HepG2 (cell line): ENCODE data around the gene SMIM10L1. TPM values are rescaled to one million over a fixed set of nuclear protein-coding genes. Genes with fewer than 3 reads are reported as not detected.

ENCODE experiments used
- AHDC1 ChIP-seq: sonication (generic); formaldehyde crosslinking; IDR thresholded peaks from 2 replicates; pipeline ENCODE4 v1.5.1; 2020; ENCODE audit warnings: mild to moderate bottlenecking, missing genetic modification reagents, borderline replicate concordance
- CHD4 ChIP-seq: fragments of 200-600 bp; sonication (generic); IDR thresholded peaks from 2 replicates; pipeline ENCODE4 v1.7.0; 2017; ENCODE audit warnings: mild to moderate bottlenecking, low read length, borderline replicate concordance
- GFI1 ChIP-seq: sonication (generic); formaldehyde crosslinking; IDR thresholded peaks from 2 replicates; pipeline ENCODE4 v1.5.0; 2020; ENCODE audit warnings: missing genetic modification reagents, mild to moderate bottlenecking, borderline replicate concordance
- KDM5B ChIP-seq: sonication (generic); formaldehyde crosslinking; IDR thresholded peaks from 2 replicates; pipeline ENCODE4 v1.4.0; 2020; ENCODE audit warnings: missing genetic modification reagents, mild to moderate bottlenecking, borderline replicate concordance
- MXD3 ChIP-seq: IDR thresholded peaks from 2 replicates; pipeline ENCODE4 v1.6.1; 2016; ENCODE audit warnings: mild to moderate bottlenecking, missing biosample characterization, missing genetic modification reagents
- SMARCC2 ChIP-seq: fragments of 450-650 bp; IDR thresholded peaks from 2 replicates; pipeline ENCODE4 v1.6.1; 2017; ENCODE audit warnings: antibody characterized with exemption, mild to moderate bottlenecking
- ZNF282 ChIP-seq: fragments of 450-650 bp; IDR thresholded peaks from 2 replicates; pipeline ENCODE4 v1.6.1; 2018; ENCODE audit not compliant: partially characterized antibody
- ZNF431 ChIP-seq: sonication (generic); formaldehyde crosslinking; IDR thresholded peaks from 2 replicates; pipeline ENCODE4 v1.9.0; 2022; ENCODE audit warnings: missing genetic modification reagents, low read depth, mild to moderate bottlenecking, borderline replicate concordance
- ZNF740 ChIP-seq: sonication (generic); formaldehyde crosslinking; IDR thresholded peaks from 2 replicates; pipeline ENCODE4 v1.4.0; 2020; ENCODE audit warnings: missing genetic modification reagents
- ZNF761 ChIP-seq: sonication (generic); formaldehyde crosslinking; conservative IDR thresholded peaks from 2 replicates; pipeline ENCODE4 v1.4.0; 2020; ENCODE audit warnings: mild to moderate bottlenecking, missing genetic modification reagents
- polyA plus RNA-seq, 8 experiments: library from polyadenylated mRNA; depleted of rRNA in 3 of 8; stranded (reverse) in 7 of 8; unstranded in 1 of 8; fragments of >200 nt; fragmentation: Illumina TruSeq in 4 of 8; extraction: Trizol in 4 of 8; gene quantifications; 2 replicates each; pipeline versions ENCODE4 v1.2.1 to v1.2.3, GENCODE V29; 2011 to 2016; ENCODE audit warnings: low read depth in 4 of 8, missing spikeins in 1 of 8, mixed read lengths in 1 of 8; ENCODE audit not compliant: insufficient read depth in 1 of 8
- total RNA-seq, 5 experiments: library from RNA; depleted of rRNA; stranded (reverse); fragments of >200 nt; fragmentation: Illumina TruSeq; extraction: Trizol; gene quantifications; 2 replicates each; pipeline ENCODE4 v1.2.3, GENCODE V29; 2016; ENCODE audit warnings: low read depth in 1 of 5
- TF ChIP-seq, protein P1 (sequence below): sonication (generic); formaldehyde crosslinking; IDR thresholded peaks from 2 replicates; pipeline ENCODE4 v1.5.0; 2020; ENCODE audit warnings: mild to moderate bottlenecking, missing genetic modification reagents
- TF ChIP-seq, protein P2 (sequence below), 2 experiments: sonication (generic) in 1 of 2; formaldehyde crosslinking in 1 of 2; IDR thresholded peaks; 2 replicates each; pipeline versions ENCODE4 v1.4.0 to v1.6.1; 2018 to 2020; ENCODE audit warnings: missing genetic modification reagents in 2 of 2, borderline replicate concordance in 1 of 2, low read depth in 1 of 2, mild to moderate bottlenecking in 1 of 2, missing biosample characterization in 1 of 2
- TF ChIP-seq, protein P3 (sequence below): sonication (generic); formaldehyde crosslinking; IDR thresholded peaks from 2 replicates; pipeline ENCODE4 v1.4.0; 2020; ENCODE audit warnings: mild to moderate bottlenecking, missing genetic modification reagents

The SMIM10L1 gene
- total and polyA plus RNA-seq, 2 of the 13 experiments (the other 11 are each of a cell fraction or from before 2014, with no cell fraction given): 3.7 to 11.8 TPM

GRCh38 chr12:11170810-11171144, 217 bp upstream of the SMIM10L1 start (continued):
- TF ChIP-seq, protein P1, sequence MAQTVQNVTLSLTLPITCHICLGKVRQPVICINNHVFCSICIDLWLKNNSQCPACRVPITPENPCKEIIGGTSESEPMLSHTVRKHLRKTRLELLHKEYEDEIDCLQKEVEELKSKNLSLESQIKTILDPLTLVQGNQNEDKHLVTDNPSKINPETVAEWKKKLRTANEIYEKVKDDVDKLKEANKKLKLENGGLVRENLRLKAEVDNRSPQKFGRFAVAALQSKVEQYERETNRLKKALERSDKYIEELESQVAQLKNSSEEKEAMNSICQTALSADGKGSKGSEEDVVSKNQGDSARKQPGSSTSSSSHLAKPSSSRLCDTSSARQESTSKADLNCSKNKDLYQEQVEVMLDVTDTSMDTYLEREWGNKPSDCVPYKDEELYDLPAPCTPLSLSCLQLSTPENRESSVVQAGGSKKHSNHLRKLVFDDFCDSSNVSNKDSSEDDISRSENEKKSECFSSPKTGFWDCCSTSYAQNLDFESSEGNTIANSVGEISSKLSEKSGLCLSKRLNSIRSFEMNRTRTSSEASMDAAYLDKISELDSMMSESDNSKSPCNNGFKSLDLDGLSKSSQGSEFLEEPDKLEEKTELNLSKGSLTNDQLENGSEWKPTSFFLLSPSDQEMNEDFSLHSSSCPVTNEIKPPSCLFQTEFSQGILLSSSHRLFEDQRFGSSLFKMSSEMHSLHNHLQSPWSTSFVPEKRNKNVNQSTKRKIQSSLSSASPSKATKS (CRISPR knock-in tag): 0 out of 2 replicates have a peak, but pooled peaks have one; percentile 16
- TF ChIP-seq MXD3 (CRISPR knock-in tag): no peak
- 0 out of 2 replicates have a peak, but pooled peaks have one; percentile 16 for TF ChIP-seq ZNF431 (CRISPR knock-in tag)
- no peak for TF ChIP-seq KDM5B (CRISPR knock-in tag)
- TF ChIP-seq, protein P2, sequence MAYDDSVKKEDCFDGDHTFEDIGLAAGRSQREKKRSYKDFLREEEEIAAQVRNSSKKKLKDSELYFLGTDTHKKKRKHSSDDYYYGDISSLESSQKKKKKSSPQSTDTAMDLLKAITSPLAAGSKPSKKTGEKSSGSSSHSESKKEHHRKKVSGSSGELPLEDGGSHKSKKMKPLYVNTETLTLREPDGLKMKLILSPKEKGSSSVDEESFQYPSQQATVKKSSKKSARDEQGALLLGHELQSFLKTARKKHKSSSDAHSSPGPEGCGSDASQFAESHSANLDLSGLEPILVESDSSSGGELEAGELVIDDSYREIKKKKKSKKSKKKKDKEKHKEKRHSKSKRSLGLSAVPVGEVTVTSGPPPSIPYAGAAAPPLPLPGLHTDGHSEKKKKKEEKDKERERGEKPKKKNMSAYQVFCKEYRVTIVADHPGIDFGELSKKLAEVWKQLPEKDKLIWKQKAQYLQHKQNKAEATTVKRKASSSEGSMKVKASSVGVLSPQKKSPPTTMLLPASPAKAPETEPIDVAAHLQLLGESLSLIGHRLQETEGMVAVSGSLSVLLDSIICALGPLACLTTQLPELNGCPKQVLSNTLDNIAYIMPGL (CRISPR knock-in tag; IDR thresholded peaks at IDR 0.05; ENCODE audit: borderline replicate concordance in 1 of 2, low read depth in 1 of 2): no peak
- TF ChIP-seq CHD4: no peak
- TF ChIP-seq, protein P3, sequence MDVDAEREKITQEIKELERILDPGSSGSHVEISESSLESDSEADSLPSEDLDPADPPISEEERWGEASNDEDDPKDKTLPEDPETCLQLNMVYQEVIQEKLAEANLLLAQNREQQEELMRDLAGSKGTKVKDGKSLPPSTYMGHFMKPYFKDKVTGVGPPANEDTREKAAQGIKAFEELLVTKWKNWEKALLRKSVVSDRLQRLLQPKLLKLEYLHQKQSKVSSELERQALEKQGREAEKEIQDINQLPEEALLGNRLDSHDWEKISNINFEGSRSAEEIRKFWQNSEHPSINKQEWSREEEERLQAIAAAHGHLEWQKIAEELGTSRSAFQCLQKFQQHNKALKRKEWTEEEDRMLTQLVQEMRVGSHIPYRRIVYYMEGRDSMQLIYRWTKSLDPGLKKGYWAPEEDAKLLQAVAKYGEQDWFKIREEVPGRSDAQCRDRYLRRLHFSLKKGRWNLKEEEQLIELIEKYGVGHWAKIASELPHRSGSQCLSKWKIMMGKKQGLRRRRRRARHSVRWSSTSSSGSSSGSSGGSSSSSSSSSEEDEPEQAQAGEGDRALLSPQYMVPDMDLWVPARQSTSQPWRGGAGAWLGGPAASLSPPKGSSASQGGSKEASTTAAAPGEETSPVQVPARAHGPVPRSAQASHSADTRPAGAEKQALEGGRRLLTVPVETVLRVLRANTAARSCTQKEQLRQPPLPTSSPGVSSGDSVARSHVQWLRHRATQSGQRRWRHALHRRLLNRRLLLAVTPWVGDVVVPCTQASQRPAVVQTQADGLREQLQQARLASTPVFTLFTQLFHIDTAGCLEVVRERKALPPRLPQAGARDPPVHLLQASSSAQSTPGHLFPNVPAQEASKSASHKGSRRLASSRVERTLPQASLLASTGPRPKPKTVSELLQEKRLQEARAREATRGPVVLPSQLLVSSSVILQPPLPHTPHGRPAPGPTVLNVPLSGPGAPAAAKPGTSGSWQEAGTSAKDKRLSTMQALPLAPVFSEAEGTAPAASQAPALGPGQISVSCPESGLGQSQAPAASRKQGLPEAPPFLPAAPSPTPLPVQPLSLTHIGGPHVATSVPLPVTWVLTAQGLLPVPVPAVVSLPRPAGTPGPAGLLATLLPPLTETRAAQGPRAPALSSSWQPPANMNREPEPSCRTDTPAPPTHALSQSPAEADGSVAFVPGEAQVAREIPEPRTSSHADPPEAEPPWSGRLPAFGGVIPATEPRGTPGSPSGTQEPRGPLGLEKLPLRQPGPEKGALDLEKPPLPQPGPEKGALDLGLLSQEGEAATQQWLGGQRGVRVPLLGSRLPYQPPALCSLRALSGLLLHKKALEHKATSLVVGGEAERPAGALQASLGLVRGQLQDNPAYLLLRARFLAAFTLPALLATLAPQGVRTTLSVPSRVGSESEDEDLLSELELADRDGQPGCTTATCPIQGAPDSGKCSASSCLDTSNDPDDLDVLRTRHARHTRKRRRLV (CRISPR knock-in tag): no peak
- TF ChIP-seq ZNF282: no peak
- 0 out of 2 replicates have a peak, but pooled peaks have one; percentile 3 for TF ChIP-seq AHDC1 (CRISPR knock-in tag)
- no peak for TF ChIP-seq ZNF740 (CRISPR knock-in tag)
- no peak for TF ChIP-seq ZNF761 (CRISPR knock-in tag)
- TF ChIP-seq SMARCC2: no peak
- no peak for TF ChIP-seq GFI1 (CRISPR knock-in tag)
